ENCODE data around the gene NUTM2A. TPM values are rescaled to one million over a fixed set of nuclear protein-coding genes. Genes with fewer than 3 reads are reported as not detected.
"Not testable (repeated sequence)": the region's sequence is repeated elsewhere in the genome, so short reads cannot be mapped to it uniquely, and the experiment has no call there.

Gene NUTM2A
- polyA plus RNA-seq, 5 donors, result 1.9 to 5.1 (median 3.5) TPM

DNA sequence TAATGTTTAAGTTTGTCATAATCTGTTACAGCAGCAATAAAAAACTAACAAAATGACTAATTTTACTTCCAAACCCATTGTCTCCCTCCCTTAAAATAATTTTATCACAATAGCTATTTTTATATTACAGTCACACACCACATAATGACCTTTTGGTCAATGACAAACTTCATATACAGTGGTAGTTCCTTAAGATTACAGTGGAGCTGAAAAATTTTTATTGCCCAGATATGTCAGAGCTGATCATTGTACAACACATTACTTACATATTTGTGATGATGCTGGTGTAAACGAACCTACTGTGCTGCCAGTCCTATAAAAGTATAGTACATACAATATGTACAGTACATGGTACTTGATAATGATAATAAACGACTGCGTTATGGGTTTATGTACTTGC lies 22.1 kb downstream of the NUTM2A start:
- not testable (repeated sequence) for DNase-seq

DNA sequence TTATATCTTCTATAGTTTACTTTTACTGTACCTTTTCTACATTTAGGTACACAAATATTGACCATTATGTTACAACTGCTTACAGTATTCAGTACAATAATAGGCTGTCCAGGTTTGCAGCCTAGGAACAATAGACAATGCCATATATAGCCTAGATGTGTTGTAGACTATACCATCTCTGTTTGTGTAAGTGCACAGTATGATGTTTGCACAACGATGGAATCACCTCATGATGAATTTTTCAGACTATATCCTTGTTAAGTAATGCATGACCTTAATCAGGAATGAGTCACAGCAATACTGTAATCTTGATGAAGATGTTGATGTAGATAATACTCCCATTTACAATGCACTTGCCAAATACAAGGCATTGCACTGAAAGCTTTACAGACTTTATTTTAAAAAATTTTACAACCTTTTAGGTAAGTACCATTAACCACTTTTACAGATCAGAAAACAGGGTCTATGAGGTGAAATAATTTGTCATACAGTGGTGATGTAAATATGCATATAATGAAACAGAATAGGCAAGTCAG lies 23.6 kb downstream of the NUTM2A start:
- DNase-seq, result not testable (repeated sequence)

DNA sequence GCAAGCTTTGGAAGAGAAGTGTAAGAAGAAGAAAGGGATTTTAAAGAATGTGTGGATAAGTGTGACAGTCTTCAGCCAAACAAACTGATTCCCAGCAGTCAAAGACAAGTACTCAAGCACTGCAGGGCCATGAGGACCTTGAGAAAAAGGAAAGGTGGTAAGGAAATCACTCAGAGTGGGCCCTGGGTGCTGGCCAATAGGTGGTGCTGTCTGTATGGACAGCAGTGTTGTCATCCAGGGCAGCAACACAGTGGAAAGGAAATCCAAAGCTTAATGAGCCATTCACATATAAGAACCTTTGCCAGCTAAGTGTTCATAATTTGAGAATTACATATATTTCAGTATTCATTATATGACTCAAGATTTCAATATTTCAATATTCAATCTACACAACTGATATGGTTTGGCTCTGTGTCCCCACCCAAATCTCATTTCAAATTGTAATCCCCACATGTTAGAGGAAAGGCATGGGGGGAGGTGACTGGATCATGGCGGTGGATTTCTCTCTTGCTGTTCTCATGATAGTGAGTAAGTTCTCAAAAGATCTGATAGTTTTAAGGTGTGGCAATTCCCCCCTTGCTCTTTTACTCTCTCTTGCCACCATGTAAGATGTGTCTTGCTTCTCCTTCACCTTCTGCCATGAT lies 55.6 kb downstream of the NUTM2A start:
- DNase-seq, result not testable (repeated sequence)

Other genes starting within 250 kb of the NUTM2A start
- not detected for gene FAM25A, start 205.2 kb upstream of the NUTM2A start, polyA plus RNA-seq (ENCODE audit: insufficient read depth in 1 of 5, insufficient read length in 5 of 5, low replicate concordance in 1 of 5)
- gene GLUD1, start 130.6 kb upstream of the NUTM2A start, polyA plus RNA-seq (ENCODE audit: insufficient read depth in 1 of 5, insufficient read length in 5 of 5, low replicate concordance in 1 of 5), result 10 to 100 TPM; 82.4 to 97.7 (median 89.7) TPM
- 10 to 100 TPM; 26.5 to 35.4 (median 29.0) TPM for gene SHLD2, start 130.2 kb upstream of the NUTM2A start, polyA plus RNA-seq (ENCODE audit: insufficient read depth in 1 of 5, insufficient read length in 5 of 5, low replicate concordance in 1 of 5)
- 10 to 100 TPM in 3 of 5 donors, 1 to 10 TPM in 2; 7.6 to 12.7 (median 11.1) TPM for gene NUTM2D, start 132.3 kb downstream of the NUTM2A start, polyA plus RNA-seq (ENCODE audit: insufficient read depth in 1 of 5, insufficient read length in 5 of 5, low replicate concordance in 1 of 5)